Common myeloid progenitor, CD34-positive (primary cell): Measurements from ENCODE around the gene LRMDA.
A peak's percentile ranks its signal among the peaks of the same experiment; 100 is the strongest.

Source experiments
- CTCF ChIA-PET: fragments of 350-600 bp; sonication (Branson Sonifier 250); formaldehyde crosslinking; loops from one replicate; lab custom pipeline; 2021; ENCODE audit warnings: antibody characterized with exemption; lab: Charles Lee
- POLR2A ChIA-PET: fragments of 350-600 bp; sonication (Branson Sonifier 250); formaldehyde crosslinking; loops from one replicate; lab custom pipeline; 2021; ENCODE audit warnings: antibody characterized with exemption; lab: Charles Lee
- DNase-seq, 3 donors: peaks; one replicate each; pipeline versions ENCODE4 v3.0.0 to v3.0.0-alpha.2; 2013
- H3K27ac ChIP-seq, 2 experiments: 1 replicate in 1 of 2; 2 replicates in 1 of 2; pipeline ENCODE4 v1.7.0; 2013; ENCODE audit warnings: inconsistent platforms in 2 of 2, low read length in 2 of 2, mild to moderate bottlenecking in 2 of 2, low read depth in 1 of 2, moderate library complexity in 1 of 2; ENCODE audit not compliant: severe bottlenecking in 2 of 2, insufficient read depth in 1 of 2, poor library complexity in 1 of 2
- H3K27me3 ChIP-seq, 5 experiments: replicated peaks in 2 of 5; 1 replicate in 3 of 5; 2 replicates in 2 of 5; pipeline versions ENCODE4 v1.6.1 to v1.7.0; 2013; ENCODE audit warnings: low read length in 4 of 5, mild to moderate bottlenecking in 2 of 5, moderate library complexity in 2 of 5, inconsistent platforms in 1 of 5; ENCODE audit not compliant: insufficient read depth in 5 of 5, control insufficient read depth in 4 of 5
- H3K36me3 ChIP-seq, 4 experiments: 1 replicate in 2 of 4; 2 replicates in 2 of 4; pipeline versions ENCODE4 v1.6.1 to v1.7.0; 2013; ENCODE audit warnings: low read length in 3 of 4, control low read depth in 1 of 4, mild to moderate bottlenecking in 1 of 4; ENCODE audit not compliant: control insufficient read depth in 4 of 4, insufficient read depth in 4 of 4
- H3K4me1 ChIP-seq, 4 experiments: 1 replicate in 3 of 4; 2 replicates in 1 of 4; pipeline versions ENCODE4 v1.6.1 to v1.7.1; 2013; ENCODE audit warnings: low read length in 3 of 4, mild to moderate bottlenecking in 3 of 4, control low read depth in 1 of 4, inconsistent platforms in 1 of 4, moderate library complexity in 1 of 4; ENCODE audit not compliant: control insufficient read depth in 4 of 4, insufficient read depth in 4 of 4; ENCODE audit errors: control extremely low read depth in 1 of 4
- H3K4me3 ChIP-seq, 7 experiments: 1 replicate in 4 of 7; 2 replicates in 3 of 7; pipeline versions ENCODE4 v1.5.1 to v1.7.0; 2013; ENCODE audit warnings: mild to moderate bottlenecking in 7 of 7, low read length in 6 of 7, moderate library complexity in 6 of 7, inconsistent platforms in 2 of 7, low read depth in 2 of 7, control low read depth in 1 of 7; ENCODE audit not compliant: insufficient read depth in 4 of 7, control insufficient read depth in 1 of 7; ENCODE audit errors: extremely low read depth in 1 of 7
- H3K9me3 ChIP-seq, 5 experiments: 1 replicate in 4 of 5; 2 replicates in 1 of 5; pipeline versions ENCODE4 v1.6.1 to v1.7.1; 2013; ENCODE audit warnings: low read length in 4 of 5, mild to moderate bottlenecking in 2 of 5, inconsistent platforms in 1 of 5, low read depth in 1 of 5, moderate library complexity in 1 of 5; ENCODE audit not compliant: control insufficient read depth in 4 of 5, insufficient read depth in 2 of 5; ENCODE audit errors: control extremely low read depth in 1 of 5
- WGBS: methylation state at CpG from one replicate; pipeline ENCODE4 v1.1.5; 2013; ENCODE audit not compliant: insufficient coverage; 5-methylcytosine and 5-hydroxymethylcytosine counted together

Gene LRMDA

DNA sequence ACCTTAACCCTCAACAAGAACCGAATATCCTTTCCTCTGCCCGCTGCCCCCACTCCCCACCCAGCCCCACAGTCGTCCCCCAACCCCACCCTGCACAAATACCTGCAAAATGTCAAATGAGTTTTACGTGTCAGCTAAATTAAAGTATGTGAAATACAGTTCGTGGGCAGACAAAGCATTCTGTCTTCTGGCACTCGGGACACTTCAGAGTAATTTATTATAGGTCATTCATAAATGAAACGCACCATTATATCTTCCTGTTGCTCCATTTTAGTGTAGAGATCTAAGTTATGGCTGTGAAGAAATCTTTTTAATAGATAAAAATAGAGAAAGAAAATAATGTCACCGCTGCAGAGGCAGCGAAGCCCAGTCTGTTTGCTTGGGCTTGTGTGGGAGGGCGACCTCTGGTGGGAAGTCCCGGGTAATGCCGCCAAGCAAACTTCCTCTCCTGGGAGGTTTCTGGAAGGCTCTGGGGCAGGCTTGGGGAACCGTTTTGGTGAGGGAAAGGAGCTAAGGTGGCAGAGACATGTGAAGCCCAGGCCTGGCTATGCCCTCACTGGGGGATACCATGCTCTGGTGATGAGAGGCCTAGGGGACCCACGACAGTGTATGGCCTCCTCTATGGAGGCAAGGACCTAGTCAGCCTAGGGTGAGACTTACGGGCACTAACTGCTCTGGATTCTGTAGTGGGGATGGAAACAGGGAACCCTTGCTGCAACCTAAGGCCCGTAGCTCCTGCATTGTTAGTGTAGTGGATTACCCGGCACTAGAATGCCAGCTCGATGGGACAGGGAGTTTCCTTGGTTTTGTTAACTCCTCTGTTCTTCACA is 604.9 kb downstream of the LRMDA start:
- peaks cover 0 to 10% (median 1%) of the 10 kb centered on the region in 4 experiments for H3K36me3 ChIP-seq
- H3K27ac ChIP-seq = no peak overlapping the region
- H3K9me3 ChIP-seq = peaks cover 0 to 9% (median 2%) of the 10 kb centered on the region in 5 experiments
- no peaks in the 10 kb centered on the region for H3K27me3 ChIP-seq
- DNase-seq = peak; percentile 60 to 75 (median 63)
- CTCF ChIA-PET = interaction anchor here (0.6 to 3.0 kb wide), 16 partner anchors 9 to 640 kb away, joined by 3 to 11 read pairs (median 3); no protein-coding TSS in a partner anchor
- no peak overlapping the region for H3K4me3 ChIP-seq
- POLR2A ChIA-PET = no interaction called here
- peaks cover 0 to 13% (median 8%) of the 10 kb centered on the region in 4 experiments for H3K4me1 ChIP-seq
- 56% methylated on average over 8 of the region's 18 CpGs for WGBS

DNA sequence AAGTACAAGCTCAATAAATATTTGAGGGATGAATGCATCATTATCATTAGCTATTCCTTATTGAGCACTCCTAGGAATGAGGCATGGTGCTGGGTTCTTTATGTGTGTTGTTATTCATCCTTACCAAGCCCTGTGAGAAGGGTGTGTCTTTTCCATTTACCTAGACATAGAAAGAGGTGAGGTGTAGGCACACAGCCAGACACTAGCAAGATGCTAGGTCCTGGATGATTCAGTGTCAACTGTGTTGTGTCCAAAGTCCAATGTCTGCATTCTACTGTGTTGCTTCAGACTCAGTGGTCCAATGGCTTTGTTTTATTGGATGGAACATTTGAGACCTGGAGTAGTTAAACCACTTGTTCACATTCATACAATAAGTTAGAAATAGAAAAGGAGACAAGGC is 605.5 kb downstream of the LRMDA start:
- Histone ChIP-seq H3K36me3 (peaks cover 0 to 10% (median 1%) of the 10 kb centered on the region in 4 experiments), H3K4me3 (no peak overlapping the region), H3K4me1 (peaks cover 0 to 13% (median 8%) of the 10 kb centered on the region in 4 experiments), H3K27me3 (no peaks in the 10 kb centered on the region), H3K9me3 (peaks cover 0 to 9% (median 2%) of the 10 kb centered on the region in 5 experiments), H3K27ac (no peak overlapping the region)
- ChIA-PET CTCF (interaction anchor here (0.7 to 3.0 kb wide), 14 partner anchors 10 to 641 kb away, joined by 3 to 11 read pairs (median 3); no protein-coding TSS in a partner anchor), POLR2A (no interaction called here)
- no peak for DNase-seq

DNA sequence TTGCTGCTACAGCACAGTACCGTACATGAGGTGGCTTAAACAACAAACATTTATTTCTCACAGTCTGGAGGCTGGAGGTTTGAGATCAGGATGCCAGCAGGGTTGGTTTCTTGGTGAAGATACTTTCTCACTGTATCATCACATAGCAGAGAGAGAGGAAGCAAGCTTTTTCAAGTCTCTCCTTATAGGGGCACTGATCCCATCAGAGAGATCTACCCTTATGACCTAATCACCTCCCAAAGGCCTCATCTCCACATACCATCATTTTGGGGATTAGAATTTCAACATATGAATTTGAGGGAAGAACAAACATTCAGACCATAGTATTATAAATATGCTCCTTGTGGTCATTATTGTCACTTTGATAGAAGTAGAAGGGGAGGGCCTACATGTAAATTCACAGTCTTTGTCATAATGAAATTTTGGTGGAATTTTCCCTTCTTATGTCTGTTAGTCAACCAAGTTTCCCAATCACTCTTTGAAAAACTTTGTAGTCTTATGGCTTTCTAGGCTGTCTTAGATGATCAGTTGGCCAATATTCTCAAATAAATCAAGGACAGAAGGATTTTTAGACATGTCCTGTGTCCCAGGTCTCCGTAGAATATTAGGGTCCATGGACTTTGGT is 606.2 kb downstream of the LRMDA start:
- DNase-seq = no peak
- H3K27me3 ChIP-seq = no peaks in the 10 kb centered on the region
- no peak overlapping the region for H3K27ac ChIP-seq
- 100% methylated on average over 2 of the region's 2 CpGs for WGBS
- no peak overlapping the region for H3K4me3 ChIP-seq
- H3K4me1 ChIP-seq = peaks cover 0 to 13% (median 8%) of the 10 kb centered on the region in 4 experiments
- H3K9me3 ChIP-seq = peaks cover 0 to 9% (median 2%) of the 10 kb centered on the region in 5 experiments
- ChIA-PET POLR2A (no interaction called here), CTCF (interaction anchor here (0.9 to 3.0 kb wide), 5 partner anchors 17 to 642 kb away, joined by 3 to 10 read pairs (median 3); no protein-coding TSS in a partner anchor)
- peaks cover 0 to 10% (median 1%) of the 10 kb centered on the region in 4 experiments for H3K36me3 ChIP-seq

DNA sequence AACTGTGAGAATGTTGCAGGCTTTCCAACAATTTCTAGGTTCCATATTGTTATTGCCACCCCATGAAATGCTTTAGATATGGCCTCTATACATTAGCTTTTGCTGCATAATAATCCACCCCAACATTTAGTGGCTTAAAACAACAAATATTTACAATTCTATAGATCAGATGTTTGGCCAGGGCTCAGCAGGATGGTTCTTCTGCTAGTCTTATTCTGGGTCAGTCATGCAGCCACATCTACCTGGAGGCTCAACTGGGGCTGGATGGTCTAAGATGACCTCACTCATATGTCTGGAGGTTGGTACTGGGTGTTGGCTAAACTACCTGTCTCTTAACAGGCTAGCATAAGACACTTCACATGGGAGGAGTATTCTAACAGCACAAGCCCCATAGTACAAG is 607.3 kb downstream of the LRMDA start:
- Histone ChIP-seq H3K36me3 (peaks cover 0 to 10% (median 1%) of the 10 kb centered on the region in 4 experiments), H3K27me3 (no peaks in the 10 kb centered on the region), H3K4me1 (peaks cover 0 to 7% (median 3%) of the 10 kb centered on the region in 4 experiments), H3K27ac (no peak overlapping the region), H3K9me3 (peaks cover 0 to 9% (median 2%) of the 10 kb centered on the region in 5 experiments), H3K4me3 (no peak overlapping the region)
- CTCF ChIA-PET = interaction anchor here (0.9 to 3.0 kb wide), 3 partner anchors 12 to 643 kb away, joined by 3 to 10 read pairs (median 4); no protein-coding TSS in a partner anchor
- POLR2A ChIA-PET = no interaction called here
- DNase-seq = no peak

DNA sequence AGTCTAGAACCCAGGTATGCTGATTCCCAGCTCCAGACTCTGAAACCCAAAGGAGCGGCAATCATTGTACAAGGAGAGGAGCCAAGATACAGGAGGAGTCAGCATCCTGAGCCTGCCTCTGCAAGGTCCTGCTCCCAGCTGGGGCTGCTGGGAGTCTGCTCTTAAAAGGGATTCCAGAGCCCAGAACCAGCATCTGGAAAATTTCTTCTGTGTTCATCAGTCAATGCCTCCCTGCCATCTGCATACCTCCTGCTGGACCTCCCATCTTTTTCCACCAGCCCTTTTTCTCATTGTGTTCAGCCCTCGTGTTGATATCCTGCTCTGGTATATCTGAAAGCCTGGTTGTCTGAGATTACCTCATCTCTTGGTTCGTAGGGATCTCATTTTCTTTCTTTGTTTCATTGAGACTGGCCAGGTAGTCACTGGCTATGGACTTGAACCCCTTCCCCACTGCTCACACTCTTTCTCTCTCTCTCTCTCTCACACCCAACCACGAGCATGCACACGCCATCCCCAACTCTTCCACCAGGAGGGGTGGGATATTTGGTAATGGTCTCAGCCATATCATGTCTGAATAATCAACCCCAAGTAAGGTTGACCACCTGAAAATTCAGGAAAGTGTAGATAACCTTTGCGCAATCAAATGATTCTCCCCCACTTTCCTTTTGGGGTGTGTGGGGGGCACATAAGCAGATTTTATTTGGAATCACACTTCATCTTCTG is 608.8 kb downstream of the LRMDA start:
- POLR2A ChIA-PET = no interaction called here
- DNase-seq = peak in 1 of 3 donors; percentile 4
- H3K4me3 ChIP-seq = no peak overlapping the region
- H3K27me3 ChIP-seq = no peaks in the 10 kb centered on the region
- CTCF ChIA-PET = interaction anchor here (1.4 to 1.5 kb wide), 2 partner anchors 14 to 644 kb away, joined by 3 to 4 read pairs; no protein-coding TSS in a partner anchor
- H3K4me1 ChIP-seq = no peaks in the 10 kb centered on the region
- H3K9me3 ChIP-seq = peaks cover 0 to 9% (median 2%) of the 10 kb centered on the region in 5 experiments
- no peak overlapping the region for H3K27ac ChIP-seq
- 100% methylated on average over 3 of the region's 6 CpGs for WGBS
- peaks cover 0 to 10% (median 1%) of the 10 kb centered on the region in 4 experiments for H3K36me3 ChIP-seq

DNA sequence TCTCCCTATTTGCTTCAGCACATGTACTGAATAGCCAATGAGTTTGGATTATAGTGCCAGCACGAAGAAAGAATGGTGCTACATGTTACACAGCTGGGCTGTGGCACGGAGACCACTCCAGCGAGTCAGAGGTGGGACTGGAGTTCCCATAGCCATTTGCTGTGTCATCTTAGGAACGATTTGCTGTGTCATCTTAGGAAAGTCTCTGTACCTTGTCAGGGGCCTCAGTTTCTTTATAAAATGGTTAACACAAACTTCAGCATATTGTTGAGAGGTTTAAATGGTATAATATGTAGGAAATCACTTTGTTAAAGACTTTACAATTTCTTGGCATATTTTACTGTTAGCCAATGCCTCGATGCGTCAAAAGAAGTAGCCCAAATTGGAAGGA is 609.4 kb downstream of the LRMDA start:
- DNase-seq = no peak
- POLR2A ChIA-PET = no interaction called here
- Histone ChIP-seq H3K9me3 (peaks cover 0 to 9% (median 2%) of the 10 kb centered on the region in 5 experiments), H3K27me3 (no peaks in the 10 kb centered on the region), H3K4me1 (no peaks in the 10 kb centered on the region), H3K36me3 (peaks cover 0 to 10% (median 1%) of the 10 kb centered on the region in 4 experiments), H3K27ac (no peak overlapping the region), H3K4me3 (no peak overlapping the region)
- CTCF ChIA-PET = no interaction called here
- 100% methylated on average over 5 of the region's 6 CpGs for WGBS
